Liver (tissue), 3 donors: Measurements from ENCODE around the gene CCDC8.

Experiments used
- GABPA ChIP-seq, 2 donors: IDR thresholded peaks in 1 of 2; conservative IDR thresholded peaks in 1 of 2; 2 replicates each; pipeline ENCODE4 v1.6.1; 2016; ENCODE audit warnings: antibody characterized with exemption in 2 of 2, mild to moderate bottlenecking in 1 of 2, moderate library complexity in 1 of 2
- TAF1 ChIP-seq: conservative IDR thresholded peaks from 2 replicates; pipeline ENCODE4 v1.6.1; 2016; ENCODE audit warnings: antibody characterized with exemption, mild to moderate bottlenecking
- TF ChIP-seq, protein P1 (sequence below): fragments of 150-350 bp; IDR thresholded peaks from 2 replicates; pipeline ENCODE4 v1.5.1; 2017; ENCODE audit warnings: improper control_type of control experiment, low read depth, low read length; ENCODE audit not compliant: missing input control
- donor health status: healthy.
- donor health status: healthy.

DNA sequence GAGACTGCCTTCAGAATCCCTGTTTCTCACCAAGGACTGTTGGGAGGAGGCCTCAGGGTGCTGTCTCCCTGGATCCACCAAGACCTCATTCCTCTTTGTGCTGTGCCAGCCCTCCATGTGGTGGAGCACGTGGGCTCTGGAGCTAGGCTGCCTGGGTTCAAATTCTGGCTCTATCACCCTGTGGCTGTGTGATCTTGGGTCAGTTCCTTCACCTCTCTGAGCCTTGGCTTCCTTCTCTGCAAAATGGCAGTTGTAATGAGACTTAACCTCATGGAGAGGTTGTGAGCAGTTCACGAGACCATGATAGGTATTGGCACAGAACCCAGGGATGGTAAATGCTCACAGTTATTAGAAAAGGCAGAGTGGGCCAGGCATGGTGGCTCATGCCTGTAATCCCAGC is 9.0 kb upstream of the CCDC8 start:
- TF ChIP-seq, protein P1, sequence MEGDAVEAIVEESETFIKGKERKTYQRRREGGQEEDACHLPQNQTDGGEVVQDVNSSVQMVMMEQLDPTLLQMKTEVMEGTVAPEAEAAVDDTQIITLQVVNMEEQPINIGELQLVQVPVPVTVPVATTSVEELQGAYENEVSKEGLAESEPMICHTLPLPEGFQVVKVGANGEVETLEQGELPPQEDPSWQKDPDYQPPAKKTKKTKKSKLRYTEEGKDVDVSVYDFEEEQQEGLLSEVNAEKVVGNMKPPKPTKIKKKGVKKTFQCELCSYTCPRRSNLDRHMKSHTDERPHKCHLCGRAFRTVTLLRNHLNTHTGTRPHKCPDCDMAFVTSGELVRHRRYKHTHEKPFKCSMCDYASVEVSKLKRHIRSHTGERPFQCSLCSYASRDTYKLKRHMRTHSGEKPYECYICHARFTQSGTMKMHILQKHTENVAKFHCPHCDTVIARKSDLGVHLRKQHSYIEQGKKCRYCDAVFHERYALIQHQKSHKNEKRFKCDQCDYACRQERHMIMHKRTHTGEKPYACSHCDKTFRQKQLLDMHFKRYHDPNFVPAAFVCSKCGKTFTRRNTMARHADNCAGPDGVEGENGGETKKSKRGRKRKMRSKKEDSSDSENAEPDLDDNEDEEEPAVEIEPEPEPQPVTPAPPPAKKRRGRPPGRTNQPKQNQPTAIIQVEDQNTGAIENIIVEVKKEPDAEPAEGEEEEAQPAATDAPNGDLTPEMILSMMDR, result no peak
- no peak for TF ChIP-seq TAF1
- TF ChIP-seq GABPA (IDR thresholded peaks at IDR 0.05 in 1 of 2, conservative IDR thresholded peaks at IDR 0.05 in 1 of 2), result no peak
